Endothelial cell of umbilical vein (primary cell): Measurements from ENCODE around the gene CERS6. TPM values are rescaled to one million over a fixed set of nuclear protein-coding genes. Genes with fewer than 3 reads are reported as not detected.

Experiments
- BruUV-seq: library from RNA; stranded (reverse); fragments of 400-500 nt; replicated peaks from 2 replicates; lab custom pipeline; 2021; lab: Mats Ljungman, UMichigan
- CTCF ChIA-PET: fragments of 300-600, 350-600 bp; sonication (Branson Sonifier 250); formaldehyde crosslinking; loops from one replicate; lab custom pipeline; 2021; ENCODE audit warnings: antibody characterized with exemption, inconsistent platforms; lab: Charles Lee
- POLR2A ChIA-PET: fragments of 300-600, 350-600 bp; sonication (Branson Sonifier 250); formaldehyde crosslinking; loops from one replicate; lab custom pipeline; 2021; ENCODE audit warnings: antibody characterized with exemption, inconsistent platforms; lab: Charles Lee
- DNase-seq: peaks from one replicate; pipeline ENCODE4 v3.0.0-alpha.2; 2011; ENCODE audit warnings: low read depth, low spot score
- FAIRE-seq: peaks from 2 replicates; lab custom pipeline; 2011; peaks lifted over from hg19 to GRCh38; lab: Jason Lieb, UNC
- H2AFZ ChIP-seq: 2 replicates; pipeline ENCODE4 v1.6.0; 2012; ENCODE audit warnings: low read depth, low read length, control low read depth, inconsistent platforms
- H3K27ac ChIP-seq: 2 replicates; pipeline ENCODE4 v1.5.1; 2011; ENCODE audit warnings: low read depth, mild to moderate bottlenecking, control low read depth, low read length, moderate library complexity; ENCODE audit not compliant: insufficient read depth
- H3K27me3 ChIP-seq, 2 experiments: 2 replicates each; pipeline versions ENCODE4 v1.6.0 to v1.6.1; 2011; ENCODE audit warnings: low read length in 2 of 2, mixed read lengths in 1 of 2; ENCODE audit not compliant: control insufficient read depth in 2 of 2, insufficient read depth in 2 of 2
- H3K36me3 ChIP-seq, 2 experiments: 2 replicates in 1 of 2; 3 replicates in 1 of 2; pipeline ENCODE4 v1.5.1; 2011; ENCODE audit warnings: low read length in 2 of 2, mild to moderate bottlenecking in 1 of 2, moderate library complexity in 1 of 2; ENCODE audit not compliant: control insufficient read depth in 2 of 2, insufficient read depth in 2 of 2; ENCODE audit errors: extremely low read depth in 1 of 2
- H3K4me1 ChIP-seq: 3 replicates; pipeline ENCODE4 v1.5.1; 2011; ENCODE audit warnings: mild to moderate bottlenecking, low read length; ENCODE audit not compliant: control insufficient read depth, insufficient read depth; ENCODE audit errors: extremely low read depth
- H3K4me2 ChIP-seq: 2 replicates; pipeline ENCODE4 v1.6.1; 2011; ENCODE audit warnings: low read length, control low read depth, mixed read lengths; ENCODE audit not compliant: insufficient read depth
- H3K4me3 ChIP-seq, 3 experiments: fragments of 200-600 bp in 1 of 3; sonication (generic), shearing (Covaris generic) in 1 of 3; replicated peaks in 1 of 3; 2 replicates each; pipeline ENCODE4 v1.5.1; 2011 to 2016; ENCODE audit warnings: control low read depth in 3 of 3, low read length in 3 of 3, mild to moderate bottlenecking in 2 of 3, inconsistent platforms in 1 of 3, low read depth in 1 of 3, moderate library complexity in 1 of 3; ENCODE audit not compliant: insufficient read depth in 1 of 3
- H3K79me2 ChIP-seq: 2 replicates; pipeline ENCODE4 v1.6.0; 2012; ENCODE audit warnings: low read length, inconsistent platforms; ENCODE audit not compliant: control insufficient read depth, insufficient read depth
- H3K9ac ChIP-seq: replicated peaks from 2 replicates; pipeline ENCODE3; 2011; ENCODE audit warnings: low read length, control low read depth; ENCODE audit not compliant: insufficient read depth; ENCODE audit errors: extremely low read depth
- H3K9me1 ChIP-seq: replicated peaks from 3 replicates; pipeline ENCODE4 v1.6.0; 2011; ENCODE audit warnings: mild to moderate bottlenecking, low read length; ENCODE audit not compliant: control insufficient read depth, insufficient read depth; ENCODE audit errors: extremely low read depth
- H3K9me3 ChIP-seq: replicated peaks from 2 replicates; pipeline ENCODE4 v1.5.1; 2012; ENCODE audit warnings: low read length, inconsistent platforms; ENCODE audit not compliant: control insufficient read depth, insufficient read depth
- H4K20me1 ChIP-seq: replicated peaks from 2 replicates; pipeline ENCODE3; 2011; ENCODE audit warnings: mild to moderate bottlenecking, low read length; ENCODE audit not compliant: control insufficient read depth, insufficient read depth; ENCODE audit errors: extremely low read depth
- CTCF ChIP-seq, 2 donors: IDR thresholded peaks; 1 replicate in 1 of 2; 2 replicates in 1 of 2; pipeline ENCODE4 v1.5.1; 2011; ENCODE audit warnings: low read length in 2 of 2, mild to moderate bottlenecking in 2 of 2, moderate library complexity in 2 of 2, control low read depth in 1 of 2, inconsistent platforms in 1 of 2, low read depth in 1 of 2; ENCODE audit not compliant: insufficient read depth in 1 of 2; ENCODE audit errors: extremely low read depth in 1 of 2
- JUN ChIP-seq: IDR thresholded peaks from 2 replicates; pipeline ENCODE4 v1.6.1; 2011; ENCODE audit warnings: borderline replicate concordance, low read depth; ENCODE audit not compliant: insufficient read length, insufficient read depth
- MAX ChIP-seq: IDR thresholded peaks from 2 replicates; pipeline ENCODE4 v1.6.1; 2011; ENCODE audit not compliant: insufficient read depth, insufficient read length
- POLR2A ChIP-seq: IDR thresholded peaks from 2 replicates; pipeline ENCODE4 v1.6.1; 2012; ENCODE audit warnings: low read depth, mild to moderate bottlenecking, control low read depth, low read length
- POLR2AphosphoS5 ChIP-seq: IDR thresholded peaks from 2 replicates; pipeline ENCODE4 v1.6.1; 2012; ENCODE audit warnings: low read depth, mild to moderate bottlenecking, control low read depth, low read length, moderate library complexity; ENCODE audit not compliant: insufficient read depth
- dilution Hi-C: fragments of 300-500 bp; cut with MboI; formaldehyde crosslinking; loops from one replicate; pipeline ENCODE4 v1.15.0; 2019; ENCODE audit warnings: low sequenced_read_pairs; ENCODE audit not compliant: extremely low pct_ligation_motif_present
- intact Hi-C: fragments of 100-400 bp; cut with micrococcal nuclease; formaldehyde crosslinking; loops from one replicate; pipeline ENCODE4 v1.10.0; 2022
- polyA plus RNA-seq, 4 experiments: library from polyadenylated mRNA; depleted of rRNA in 3 of 4; stranded (reverse) in 3 of 4; unstranded in 1 of 4; fragments of >200 nt; gene quantifications; 2 replicates each; pipeline versions ENCODE4 v1.2.1 to v1.2.3, GENCODE V29; 2011 to 2012; ENCODE audit warnings: missing spikeins in 1 of 4
- total RNA-seq: library from RNA; stranded (reverse); gene quantifications from 2 replicates; pipeline ENCODE4 v1.2.3, GENCODE V29; 2021

The CERS6 gene
- total and polyA plus RNA-seq, 2 donors (not counting 3 experiments of a cell fraction or from before 2014, with no cell fraction given) = 2.7 to 11.7 TPM

DNA sequence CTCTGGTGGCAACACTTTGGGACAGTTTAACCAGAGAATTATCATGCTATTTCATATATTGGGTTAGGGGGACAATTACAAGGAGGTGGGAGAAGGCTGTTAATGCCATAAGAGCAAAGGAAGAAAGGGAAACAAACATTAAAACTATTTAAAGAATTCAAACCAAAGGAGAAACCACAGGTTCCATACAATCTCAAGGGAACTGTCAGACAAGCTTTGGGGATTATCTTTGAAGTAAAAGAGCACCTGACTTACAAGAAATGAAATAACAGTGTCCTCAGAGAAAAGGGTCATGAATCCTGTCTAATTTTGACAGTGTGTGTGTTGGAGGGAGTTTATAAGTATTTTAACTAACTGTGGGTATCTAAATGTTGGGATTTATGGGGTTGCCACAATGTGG is 44.4 kb downstream of the CERS6 start:
- H3K79me2 ChIP-seq = no peaks in the 10 kb centered on the region
- no peak for FAIRE-seq

More for the DNA sequence above, 44.4 kb downstream of the CERS6 start:
- CTCF ChIA-PET = no interaction called here
- Histone ChIP-seq H3K9ac (no peak overlapping the region), H3K4me2 (no peak overlapping the region), H3K4me1 (no peaks in the 10 kb centered on the region), H3K27me3 (no peaks in the 10 kb centered on the region), H3K9me3 (no peaks in the 10 kb centered on the region), H3K4me3 (no peak overlapping the region), H3K9me1 (no peaks in the 10 kb centered on the region), H3K27ac (no peak overlapping the region), H2AFZ (no peak overlapping the region), H3K36me3 (no peaks in the 10 kb centered on the region), H4K20me1 (no peaks in the 10 kb centered on the region)
- TF ChIP-seq POLR2A (no peak), CTCF (IDR thresholded peaks at IDR 0.05; ENCODE audit: extremely low read depth in 1 of 2, insufficient read depth in 1 of 2, low read depth in 1 of 2, low read length in 2 of 2) (no peak), MAX (no peak), POLR2AphosphoS5 (no peak), JUN (no peak)
- no TSS peak for BruUV-seq
- intact Hi-C loops (no loop called here), dilution Hi-C loops (no loop called here)
- DNase-seq = no peak
- POLR2A ChIA-PET = no interaction called here
